Upper lobe of left lung (tissue), 6 donors: Measurements from ENCODE around the gene COCH. TPM values are rescaled to one million over a fixed set of nuclear protein-coding genes. Genes with fewer than 3 reads are reported as not detected.

Experiments
- ATAC-seq, 2 donors: fragments of 200-7000 bp; cut with Tn5 transposase; one replicate each; pipeline ENCODE4 v1.9.1; 2022; ENCODE audit warnings: mild to moderate bottlenecking in 2 of 2, moderate library complexity in 2 of 2; ENCODE audit not compliant: low FRiP score in 2 of 2
- DNase-seq, 2 donors: peaks; one replicate each; pipeline ENCODE4 v3.0.0-alpha.2; 2019 to 2020
- H3K27ac ChIP-seq, 4 donors: fragments of 200-600 bp; sonication (generic); one replicate each; pipeline ENCODE4 v1.5.1; 2016 to 2019
- H3K27me3 ChIP-seq, 4 donors: fragments of 200-600 bp; sonication (generic); one replicate each; pipeline ENCODE4 v1.5.1; 2017 to 2019
- H3K36me3 ChIP-seq, 4 donors: fragments of 200-600 bp; sonication (generic); one replicate each; pipeline ENCODE4 v1.5.1; 2016 to 2019
- H3K4me1 ChIP-seq, 4 donors: fragments of 200-600 bp; sonication (generic); one replicate each; pipeline ENCODE4 v1.5.1; 2018 to 2019
- H3K4me3 ChIP-seq, 4 donors: fragments of 200-600 bp; sonication (generic); one replicate each; pipeline ENCODE4 v1.5.1; 2017 to 2019; ENCODE audit warnings: mild to moderate bottlenecking in 2 of 4, moderate library complexity in 1 of 4
- H3K9me3 ChIP-seq, 4 donors: fragments of 200-600 bp; sonication (generic); one replicate each; pipeline ENCODE4 v1.5.1; 2018 to 2019
- EP300 ChIP-seq, 4 donors: sonication (generic); formaldehyde crosslinking; IDR thresholded peaks; one replicate each; pipeline ENCODE4 v1.5.1; 2017; ENCODE audit warnings: antibody characterized with exemption in 4 of 4, control low read depth in 2 of 4
- POLR2A ChIP-seq, 4 donors: fragments of 450-650 bp; IDR thresholded peaks; one replicate each; pipeline ENCODE4 v1.5.1; 2016 to 2017; ENCODE audit warnings: antibody characterized with exemption in 4 of 4, mild to moderate bottlenecking in 2 of 4
- POLR2AphosphoS5 ChIP-seq, 2 donors: sonication (generic); formaldehyde crosslinking; IDR thresholded peaks; one replicate each; pipeline ENCODE4 v1.5.1; 2017; ENCODE audit warnings: antibody characterized with exemption in 2 of 2
- WGBS, 2 donors: methylation state at CpG; one replicate each; pipeline ENCODE4 v1.1.5; 2017 to 2018; 5-methylcytosine and 5-hydroxymethylcytosine counted together
- total RNA-seq, 6 donors: library from RNA; depleted of rRNA in 4 of 6; stranded (reverse); fragments of >200 nt in 4 of 6; gene quantifications; one replicate each; pipeline versions ENCODE4 v1.1.0 to v1.2.1, GENCODE V29; 2016 to 2021
- TF ChIP-seq, protein P1 (sequence below), 6 experiments: fragments of 450-650 bp in 4 of 6; fragments of 200-600 bp in 2 of 6; sonication (generic) in 2 of 6; IDR thresholded peaks; one replicate each; pipeline ENCODE4 v1.5.1; 2016 to 2019; ENCODE audit warnings: antibody characterized with exemption in 6 of 6
- donor health status: DM: no; HTN: no; CAD: no; lungs with moderate emphysema.
- donor health status: DM: no; HTN: yes; CAD: no; lungs with severe emphysema.

The COCH gene
- total RNA-seq, 6 donors from 2014 or later = 0.15 to 0.86 (median 0.55) TPM; not detected in 2

- Histone ChIP-seq H3K4me3 (no peak overlapping the region), H3K9me3 (no peaks in the 10 kb centered on the region), H3K27me3 (no peaks in the 10 kb centered on the region), H3K27ac (no peak overlapping the region), H3K36me3 (no peaks in the 10 kb centered on the region), H3K4me1 (no peaks in the 10 kb centered on the region)
- peak in 1 of 2 donors; percentile 48 for ATAC-seq
- peak in 1 of 2 donors; percentile 22 for DNase-seq
- TF ChIP-seq POLR2AphosphoS5 (IDR thresholded peaks at IDR 0.05) = no peak
- TF ChIP-seq POLR2A (IDR thresholded peaks at IDR 0.05) = no peak
- TF ChIP-seq, protein P1, sequence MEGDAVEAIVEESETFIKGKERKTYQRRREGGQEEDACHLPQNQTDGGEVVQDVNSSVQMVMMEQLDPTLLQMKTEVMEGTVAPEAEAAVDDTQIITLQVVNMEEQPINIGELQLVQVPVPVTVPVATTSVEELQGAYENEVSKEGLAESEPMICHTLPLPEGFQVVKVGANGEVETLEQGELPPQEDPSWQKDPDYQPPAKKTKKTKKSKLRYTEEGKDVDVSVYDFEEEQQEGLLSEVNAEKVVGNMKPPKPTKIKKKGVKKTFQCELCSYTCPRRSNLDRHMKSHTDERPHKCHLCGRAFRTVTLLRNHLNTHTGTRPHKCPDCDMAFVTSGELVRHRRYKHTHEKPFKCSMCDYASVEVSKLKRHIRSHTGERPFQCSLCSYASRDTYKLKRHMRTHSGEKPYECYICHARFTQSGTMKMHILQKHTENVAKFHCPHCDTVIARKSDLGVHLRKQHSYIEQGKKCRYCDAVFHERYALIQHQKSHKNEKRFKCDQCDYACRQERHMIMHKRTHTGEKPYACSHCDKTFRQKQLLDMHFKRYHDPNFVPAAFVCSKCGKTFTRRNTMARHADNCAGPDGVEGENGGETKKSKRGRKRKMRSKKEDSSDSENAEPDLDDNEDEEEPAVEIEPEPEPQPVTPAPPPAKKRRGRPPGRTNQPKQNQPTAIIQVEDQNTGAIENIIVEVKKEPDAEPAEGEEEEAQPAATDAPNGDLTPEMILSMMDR (IDR thresholded peaks at IDR 0.05) = no peak
- no peak for TF ChIP-seq EP300 (IDR thresholded peaks at IDR 0.05)
- WGBS, 2 donors = 79 to 80% methylated on average over 1 of the region's 1 CpG
Measured at GRCh38 chr14:30849354-30849753, 25.0 kb upstream of the COCH start.

DNA sequence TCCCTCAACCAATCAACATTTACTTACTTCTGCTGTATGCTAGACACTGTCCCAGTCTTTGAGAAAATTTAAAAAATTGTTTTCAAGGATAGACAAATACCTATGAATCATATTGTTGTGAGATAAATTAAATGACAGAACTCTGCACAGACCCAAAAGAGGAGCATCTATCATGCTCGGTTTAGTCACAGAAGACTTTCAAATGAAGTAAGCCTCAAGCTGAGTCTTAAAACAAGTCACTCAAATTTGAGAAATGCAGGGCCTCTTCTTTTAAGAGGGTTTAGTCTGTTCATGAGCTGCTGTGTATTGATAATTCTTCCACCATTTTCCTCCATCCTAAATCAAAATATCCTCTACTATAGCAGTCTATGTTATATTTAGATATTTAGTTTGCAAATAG is 24.4 kb upstream of the COCH start:
- Histone ChIP-seq H3K9me3 (no peaks in the 10 kb centered on the region), H3K27me3 (no peaks in the 10 kb centered on the region), H3K36me3 (no peaks in the 10 kb centered on the region), H3K4me1 (no peaks in the 10 kb centered on the region), H3K27ac (no peak overlapping the region), H3K4me3 (no peak overlapping the region)
- no peak for ATAC-seq
- no peak for TF ChIP-seq POLR2A (IDR thresholded peaks at IDR 0.05)
- no peak for TF ChIP-seq POLR2AphosphoS5 (IDR thresholded peaks at IDR 0.05)
- TF ChIP-seq, protein P1 (IDR thresholded peaks at IDR 0.05) = no peak
- no peak for TF ChIP-seq EP300 (IDR thresholded peaks at IDR 0.05)
- no peak for DNase-seq
- 87 to 88% methylated on average over 1 of the region's 1 CpG for WGBS, 2 donors

GRCh38 chr14:30853946-30854345 is 20.4 kb upstream of the COCH start:
- Histone ChIP-seq H3K9me3 (no peaks in the 10 kb centered on the region), H3K27me3 (no peaks in the 10 kb centered on the region), H3K4me1 (no peaks in the 10 kb centered on the region), H3K27ac (no peak overlapping the region), H3K36me3 (no peaks in the 10 kb centered on the region), H3K4me3 (no peak overlapping the region)
- no peak for ATAC-seq
- DNase-seq = no peak
- TF ChIP-seq EP300 (IDR thresholded peaks at IDR 0.05) = no peak

DNA sequence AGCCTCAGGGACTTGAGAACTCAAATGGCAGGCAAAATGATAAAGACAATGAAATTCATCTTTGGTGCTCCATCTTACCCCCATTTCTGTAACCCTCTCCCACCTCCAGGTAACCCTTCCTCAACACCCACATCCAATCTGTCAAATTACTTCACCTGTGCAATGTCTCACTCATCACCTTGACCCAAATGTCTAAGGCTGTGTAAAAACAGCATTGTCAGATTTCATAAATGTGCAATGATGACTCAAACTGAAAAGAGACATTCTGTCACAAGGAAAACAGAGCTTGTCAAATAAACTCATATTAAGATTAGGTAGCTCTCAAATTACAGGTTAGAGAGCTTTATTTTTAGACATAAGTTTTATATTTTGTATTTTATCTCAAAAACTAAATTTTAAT is 19.9 kb upstream of the COCH start:
- no peaks in the 10 kb centered on the region for H3K9me3 ChIP-seq
- no peaks in the 10 kb centered on the region for H3K4me1 ChIP-seq
- H3K27ac ChIP-seq = no peak overlapping the region
- H3K4me3 ChIP-seq = no peak overlapping the region
- H3K36me3 ChIP-seq = no peaks in the 10 kb centered on the region
- no peak for TF ChIP-seq POLR2AphosphoS5 (IDR thresholded peaks at IDR 0.05)
- DNase-seq (no peak), ATAC-seq (no peak)
- H3K27me3 ChIP-seq = no peaks in the 10 kb centered on the region

- 81 to 83% methylated on average over 6 of the region's 6 CpGs for WGBS, 2 donors
- Histone ChIP-seq H3K27me3 (no peaks in the 10 kb centered on the region), H3K9me3 (no peaks in the 10 kb centered on the region), H3K4me3 (no peak overlapping the region), H3K4me1 (no peaks in the 10 kb centered on the region), H3K36me3 (no peaks in the 10 kb centered on the region), H3K27ac (no peak overlapping the region)
- DNase-seq (no peak), ATAC-seq (no peak)
- TF ChIP-seq POLR2A (IDR thresholded peaks at IDR 0.05) (no peak), POLR2AphosphoS5 (IDR thresholded peaks at IDR 0.05) (no peak), EP300 (IDR thresholded peaks at IDR 0.05) (no peak)
- TF ChIP-seq, protein P1 (IDR thresholded peaks at IDR 0.05) = no peak
Measured at GRCh38 chr14:30855345-30856037, 18.9 kb upstream of the COCH start.

GRCh38 chr14:30861200-30861599 is 13.2 kb upstream of the COCH start:
- DNase-seq (no peak), ATAC-seq (no peak)
- H3K27ac ChIP-seq = no peak overlapping the region
- no peaks in the 10 kb centered on the region for H3K9me3 ChIP-seq
- no peaks in the 10 kb centered on the region for H3K27me3 ChIP-seq
- no peaks in the 10 kb centered on the region for H3K4me1 ChIP-seq
- no peaks in the 10 kb centered on the region for H3K36me3 ChIP-seq
- TF ChIP-seq POLR2A (IDR thresholded peaks at IDR 0.05) = no peak
- no peak for TF ChIP-seq POLR2AphosphoS5 (IDR thresholded peaks at IDR 0.05)
- TF ChIP-seq EP300 (IDR thresholded peaks at IDR 0.05) = no peak
- TF ChIP-seq, protein P1 (IDR thresholded peaks at IDR 0.05) = no peak
- 80 to 91% methylated on average over 1 of the region's 1 CpG for WGBS, 2 donors
- no peak overlapping the region for H3K4me3 ChIP-seq
